IMR-90 (cell line): ENCODE measurements around the gene SDK1. TPM values are rescaled to one million over a fixed set of nuclear protein-coding genes. Genes with fewer than 3 reads are reported as not detected.

Experiments
- ATAC-seq: fragments of 200-7000 bp; cut with Tn5 transposase; 2 replicates; pipeline ENCODE4 v1.9.1; 2020; ENCODE audit warnings: low read depth, mild to moderate bottlenecking, moderate library complexity
- BruUV-seq: library from RNA; stranded (reverse); fragments of 400-500 nt; replicated peaks from 2 replicates; lab custom pipeline; 2021; lab: Mats Ljungman, UMichigan
- CTCF ChIA-PET: fragments of 300-600 bp; formaldehyde crosslinking; extraction: SDS; loops from one replicate; lab custom pipeline; 2021; ENCODE audit warnings: antibody characterized with exemption; lab: Yijun Ruan, JAX
- POLR2A ChIA-PET: fragments of 300-600 bp; sonication (Branson Sonifier 250); formaldehyde crosslinking; loops from one replicate; lab custom pipeline; 2022; ENCODE audit warnings: antibody characterized with exemption; ENCODE audit not compliant: unreplicated experiment; lab: Charles Lee
- DNase-seq: peaks from one replicate; pipeline ENCODE4 v3.0.0; 2013
- H2AFZ ChIP-seq: replicated peaks from 2 replicates; pipeline ENCODE3; 2013; ENCODE audit warnings: low read length, mild to moderate bottlenecking; ENCODE audit not compliant: poor library complexity
- H2AK5ac ChIP-seq: 2 replicates; pipeline ENCODE4 v1.6.1; 2013; ENCODE audit warnings: low read depth, low read length, inconsistent platforms
- H2AK9ac ChIP-seq: replicated peaks from 2 replicates; pipeline ENCODE3; 2013; ENCODE audit warnings: mild to moderate bottlenecking, low read depth, low read length, moderate library complexity; ENCODE audit not compliant: poor library complexity
- H2BK120ac ChIP-seq: 2 replicates; pipeline ENCODE4 v1.6.1; 2013; ENCODE audit warnings: low read depth, low read length, inconsistent platforms
- H2BK15ac ChIP-seq: 3 replicates; pipeline ENCODE4 v1.6.1; 2013; ENCODE audit warnings: low read depth, low read length, inconsistent platforms
- H2BK20ac ChIP-seq: 2 replicates; pipeline ENCODE4 v1.6.1; 2013; ENCODE audit warnings: low read depth, mild to moderate bottlenecking, inconsistent platforms, low read length, moderate library complexity
- H2BK5ac ChIP-seq: 2 replicates; pipeline ENCODE4 v1.6.1; 2013; ENCODE audit warnings: mild to moderate bottlenecking, low read depth, low read length, inconsistent platforms; ENCODE audit not compliant: poor library complexity, severe bottlenecking
- H3K14ac ChIP-seq: replicated peaks from 2 replicates; pipeline ENCODE4 v1.6.1; 2013; ENCODE audit warnings: low read depth, low read length, inconsistent platforms
- H3K18ac ChIP-seq: 2 replicates; pipeline ENCODE4 v1.6.1; 2013; ENCODE audit warnings: low read depth, low read length, control low read depth
- H3K23ac ChIP-seq: 2 replicates; pipeline ENCODE4 v1.6.1; 2013; ENCODE audit warnings: low read depth, low read length, inconsistent platforms
- H3K27ac ChIP-seq: 2 replicates; pipeline ENCODE4 v1.5.1; 2013; ENCODE audit warnings: mild to moderate bottlenecking, control low read depth, low read length; ENCODE audit not compliant: insufficient read depth
- H3K27me3 ChIP-seq: 2 replicates; pipeline ENCODE4 v1.6.1; 2013; ENCODE audit warnings: low read length; ENCODE audit not compliant: control insufficient read depth, insufficient read depth
- H3K36me3 ChIP-seq: 2 replicates; pipeline ENCODE4 v1.6.1; 2013; ENCODE audit warnings: low read length, mixed read lengths; ENCODE audit not compliant: control insufficient read depth, insufficient read depth
- H3K4ac ChIP-seq: 2 replicates; pipeline ENCODE4 v1.6.1; 2013; ENCODE audit warnings: low read depth, low read length, inconsistent platforms
- H3K4me1 ChIP-seq: 2 replicates; pipeline ENCODE4 v1.6.1; 2013; ENCODE audit warnings: low read length, mixed read lengths; ENCODE audit not compliant: control insufficient read depth, insufficient read depth
- H3K4me2 ChIP-seq: 2 replicates; pipeline ENCODE4 v1.6.1; 2013; ENCODE audit warnings: low read depth, mild to moderate bottlenecking, control low read depth, low read length, moderate library complexity
- H3K4me3 ChIP-seq: 2 replicates; pipeline ENCODE4 v1.5.1; 2013; ENCODE audit warnings: low read depth, mild to moderate bottlenecking, control low read depth, low read length, moderate library complexity; ENCODE audit not compliant: insufficient read depth
- H3K56ac ChIP-seq: 2 replicates; pipeline ENCODE4 v1.6.1; 2013; ENCODE audit warnings: low read length, inconsistent platforms; ENCODE audit not compliant: insufficient read depth; ENCODE audit errors: extremely low read depth
- H3K79me1 ChIP-seq, 2 experiments: 2 replicates each; pipeline ENCODE4 v1.6.1; 2013; ENCODE audit warnings: low read length in 2 of 2, inconsistent platforms in 1 of 2, low read depth in 1 of 2
- H3K9ac ChIP-seq: 2 replicates; pipeline ENCODE4 v1.6.1; 2013; ENCODE audit warnings: low read depth, low read length, control low read depth
- H3K9me1 ChIP-seq: 2 replicates; pipeline ENCODE4 v1.6.1; 2013; ENCODE audit warnings: low read length, inconsistent platforms; ENCODE audit not compliant: insufficient read depth
- H3K9me3 ChIP-seq: 2 replicates; pipeline ENCODE4 v1.6.1; 2013; ENCODE audit warnings: low read length; ENCODE audit not compliant: control insufficient read depth, insufficient read depth
- H4K20me1 ChIP-seq: 2 replicates; pipeline ENCODE4 v1.6.1; 2013; ENCODE audit warnings: low read length, inconsistent platforms; ENCODE audit not compliant: insufficient read depth
- H4K5ac ChIP-seq: 2 replicates; pipeline ENCODE4 v1.6.1; 2013; ENCODE audit warnings: mild to moderate bottlenecking, low read depth, low read length, control low read depth
- H4K8ac ChIP-seq, 2 experiments: 2 replicates each; pipeline ENCODE4 v1.6.1; 2013; ENCODE audit warnings: low read depth in 2 of 2, low read length in 2 of 2, control low read depth in 1 of 2, inconsistent platforms in 1 of 2
- H4K91ac ChIP-seq: 2 replicates; pipeline ENCODE4 v1.6.1; 2013; ENCODE audit warnings: low read depth, low read length, inconsistent platforms; ENCODE audit not compliant: insufficient read depth
- BHLHE40 ChIP-seq: fragments of 150-350 bp; IDR thresholded peaks from 2 replicates; pipeline ENCODE4 v1.6.1; 2016; ENCODE audit warnings: mild to moderate bottlenecking, low read depth, low read length
- CEBPB ChIP-seq: IDR thresholded peaks from 2 replicates; pipeline ENCODE4 v1.6.1; 2012; ENCODE audit warnings: low read depth, low read length, improper control_type of control experiment
- CHD1 ChIP-seq: IDR thresholded peaks from 2 replicates; pipeline ENCODE4 v1.6.1; 2012; ENCODE audit warnings: low read depth, low read length, improper control_type of control experiment
- FOS ChIP-seq: fragments of 150-350 bp; IDR thresholded peaks from 2 replicates; pipeline ENCODE4 v1.6.1; 2016; ENCODE audit warnings: low read depth, low read length
- MAFK ChIP-seq: IDR thresholded peaks from 2 replicates; pipeline ENCODE4 v1.6.1; 2012; ENCODE audit warnings: low read depth, low read length, improper control_type of control experiment
- MAZ ChIP-seq: IDR thresholded peaks from 2 replicates; pipeline ENCODE4 v1.6.1; 2012; ENCODE audit warnings: low read depth, mild to moderate bottlenecking, low read length, improper control_type of control experiment, moderate library complexity, borderline replicate concordance
- MXI1 ChIP-seq: IDR thresholded peaks from 2 replicates; pipeline ENCODE4 v1.6.1; 2012; ENCODE audit warnings: low read depth, mild to moderate bottlenecking, low read length, moderate library complexity, borderline replicate concordance
- NFE2L2 ChIP-seq: fragments of 150-350 bp; IDR thresholded peaks from 2 replicates; pipeline ENCODE4 v1.6.1; 2016; ENCODE audit warnings: low read depth, mild to moderate bottlenecking, low read length
- POLR2A ChIP-seq: IDR thresholded peaks from 2 replicates; pipeline ENCODE4 v1.6.1; 2012; ENCODE audit warnings: mild to moderate bottlenecking, low read depth, low read length
- RAD21 ChIP-seq: IDR thresholded peaks from 2 replicates; pipeline ENCODE4 v1.6.1; 2012; ENCODE audit warnings: low read length, improper control_type of control experiment
- RCOR1 ChIP-seq: IDR thresholded peaks from 2 replicates; pipeline ENCODE4 v1.6.1; 2012; ENCODE audit warnings: mild to moderate bottlenecking, low read length, improper control_type of control experiment; ENCODE audit not compliant: insufficient replicate concordance
- RFX5 ChIP-seq: IDR thresholded peaks from 2 replicates; pipeline ENCODE4 v1.8.0; 2012; ENCODE audit warnings: low read depth, mild to moderate bottlenecking, low read length, moderate library complexity
- SMC3 ChIP-seq: fragments of 150-350 bp; IDR thresholded peaks from 2 replicates; pipeline ENCODE4 v1.6.1; 2016; ENCODE audit warnings: low read depth, mild to moderate bottlenecking, antibody characterized with exemption, low read length, moderate library complexity
- WGBS, 2 experiments: methylation state at CpG; one replicate each; pipeline versions ENCODE4 v1.1.5 to v1.1.7; 2013; ENCODE audit warnings: missing lambda C conversion rate in 2 of 2; ENCODE audit not compliant: insufficient read length in 1 of 2; ENCODE audit errors: extremely low coverage in 2 of 2; 5-methylcytosine and 5-hydroxymethylcytosine counted together
- dilution Hi-C: fragments of 300-500 bp; cut with HindIII; formaldehyde crosslinking; loops from one replicate; pipeline ENCODE4 v1.14.3; 2018; ENCODE audit warnings: low sequenced_read_pairs; ENCODE audit not compliant: unreplicated experiment
- in situ Hi-C: fragments of 300-500 bp; cut with MboI; formaldehyde crosslinking; loops from 3 replicates; pipeline ENCODE4 v1.14.3; 2019; ENCODE audit warnings: low sequenced_read_pairs, inconsistent platforms, mixed read lengths
- intact Hi-C: fragments of 100-400 bp; cut with micrococcal nuclease; formaldehyde crosslinking; loops from 2 replicates; pipeline ENCODE4 v1.10.0; 2022
- polyA plus RNA-seq, 3 experiments: library from polyadenylated mRNA; depleted of rRNA; stranded (reverse); fragments of >200 nt; gene quantifications; 2 replicates each; pipeline ENCODE4 v1.2.3, GENCODE V29; 2012; ENCODE audit warnings: low replicate concordance in 1 of 3
- total RNA-seq: library from RNA; depleted of rRNA; stranded (reverse); fragments of >200 nt; gene quantifications from 2 replicates; pipeline ENCODE4 v1.2.3, GENCODE V29; 2012
- TF ChIP-seq, protein P1 (sequence below): fragments of 150-350 bp; IDR thresholded peaks from 2 replicates; pipeline ENCODE4 v1.6.1; 2016; ENCODE audit warnings: low read depth, mild to moderate bottlenecking, low read length, moderate library complexity, borderline replicate concordance
- TF ChIP-seq, protein P2 (sequence below): fragments of 150-350 bp; IDR thresholded peaks from 2 replicates; pipeline ENCODE4 v1.6.1; 2017; ENCODE audit warnings: mild to moderate bottlenecking, antibody characterized with exemption, low read length, low read depth
- TF ChIP-seq, protein P3 (sequence below): conservative IDR thresholded peaks from 2 replicates; pipeline ENCODE4 v1.5.1; 2012; ENCODE audit warnings: mild to moderate bottlenecking, low read depth, low read length, improper control_type of control experiment

SDK1 gene
- total and polyA plus RNA-seq, 2 of the 4 experiments (the other 2 are of a cell fraction): 1.5 to 1.6 TPM

DNA sequence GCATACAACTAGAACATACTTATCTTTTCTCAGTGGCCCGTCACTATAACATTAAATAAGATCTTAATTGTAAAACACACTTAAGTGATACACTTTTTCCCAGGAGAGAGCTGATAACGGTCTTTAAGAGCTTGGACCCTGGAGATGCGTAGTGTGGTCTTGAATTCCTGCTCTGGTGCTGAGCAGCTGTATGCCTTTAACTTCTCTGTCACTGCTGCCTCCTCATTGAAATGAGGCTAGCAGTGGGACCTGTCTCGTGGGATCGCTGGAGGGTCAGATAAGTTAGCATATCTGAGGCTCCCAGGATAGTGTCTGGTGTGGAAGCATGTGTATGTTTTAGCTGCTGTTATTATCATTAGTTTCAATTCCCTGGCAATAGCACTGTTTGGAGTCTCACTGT, 194.9 kb downstream of the SDK1 start:
- Histone ChIP-seq H3K4ac (no peak overlapping the region), H2AK9ac (no peak overlapping the region), H2AFZ (no peak overlapping the region), H2BK15ac (no peak overlapping the region), H3K4me1 (peaks cover 1% of the 10 kb centered on the region; the same call in 1 of the 2 replicates), H3K27me3 (no peaks in the 10 kb centered on the region), H4K5ac (no peak overlapping the region), H2BK120ac (no peak overlapping the region), H3K4me2 (no peak overlapping the region), H3K23ac (no peak overlapping the region), H3K56ac (no peak overlapping the region), H4K20me1 (no peaks in the 10 kb centered on the region), H3K4me3 (no peak overlapping the region), H3K27ac (no peak overlapping the region), H3K14ac (no peak overlapping the region), H3K9ac (no peak overlapping the region), H3K9me3 (peaks cover 6% of the 10 kb centered on the region), H3K36me3 (no peaks in the 10 kb centered on the region), H3K18ac (no peak overlapping the region), H2BK20ac (no peak overlapping the region), H3K9me1 (0 out of 2 replicates have a peak, but pooled peaks cover 2% of the 10 kb centered on the region), H2BK5ac (no peak overlapping the region), H4K91ac (no peak overlapping the region), H3K79me1 (no peaks in the 10 kb centered on the region), H2AK5ac (no peak overlapping the region), H4K8ac (no peak overlapping the region)
- TF ChIP-seq CEBPB (no peak), RFX5 (no peak), BHLHE40 (no peak), RAD21 (no peak), SMC3 (no peak), MAZ (no peak), MXI1 (no peak), MAFK (no peak), FOS (no peak), RCOR1 (no peak), NFE2L2 (no peak), CHD1 (no peak), POLR2A (no peak)
- TF ChIP-seq, protein P1, sequence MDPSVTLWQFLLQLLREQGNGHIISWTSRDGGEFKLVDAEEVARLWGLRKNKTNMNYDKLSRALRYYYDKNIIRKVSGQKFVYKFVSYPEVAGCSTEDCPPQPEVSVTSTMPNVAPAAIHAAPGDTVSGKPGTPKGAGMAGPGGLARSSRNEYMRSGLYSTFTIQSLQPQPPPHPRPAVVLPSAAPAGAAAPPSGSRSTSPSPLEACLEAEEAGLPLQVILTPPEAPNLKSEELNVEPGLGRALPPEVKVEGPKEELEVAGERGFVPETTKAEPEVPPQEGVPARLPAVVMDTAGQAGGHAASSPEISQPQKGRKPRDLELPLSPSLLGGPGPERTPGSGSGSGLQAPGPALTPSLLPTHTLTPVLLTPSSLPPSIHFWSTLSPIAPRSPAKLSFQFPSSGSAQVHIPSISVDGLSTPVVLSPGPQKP: no peak
- TF ChIP-seq, protein P2, sequence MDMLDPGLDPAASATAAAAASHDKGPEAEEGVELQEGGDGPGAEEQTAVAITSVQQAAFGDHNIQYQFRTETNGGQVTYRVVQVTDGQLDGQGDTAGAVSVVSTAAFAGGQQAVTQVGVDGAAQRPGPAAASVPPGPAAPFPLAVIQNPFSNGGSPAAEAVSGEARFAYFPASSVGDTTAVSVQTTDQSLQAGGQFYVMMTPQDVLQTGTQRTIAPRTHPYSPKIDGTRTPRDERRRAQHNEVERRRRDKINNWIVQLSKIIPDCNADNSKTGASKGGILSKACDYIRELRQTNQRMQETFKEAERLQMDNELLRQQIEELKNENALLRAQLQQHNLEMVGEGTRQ: no peak
- TF ChIP-seq, protein P3, sequence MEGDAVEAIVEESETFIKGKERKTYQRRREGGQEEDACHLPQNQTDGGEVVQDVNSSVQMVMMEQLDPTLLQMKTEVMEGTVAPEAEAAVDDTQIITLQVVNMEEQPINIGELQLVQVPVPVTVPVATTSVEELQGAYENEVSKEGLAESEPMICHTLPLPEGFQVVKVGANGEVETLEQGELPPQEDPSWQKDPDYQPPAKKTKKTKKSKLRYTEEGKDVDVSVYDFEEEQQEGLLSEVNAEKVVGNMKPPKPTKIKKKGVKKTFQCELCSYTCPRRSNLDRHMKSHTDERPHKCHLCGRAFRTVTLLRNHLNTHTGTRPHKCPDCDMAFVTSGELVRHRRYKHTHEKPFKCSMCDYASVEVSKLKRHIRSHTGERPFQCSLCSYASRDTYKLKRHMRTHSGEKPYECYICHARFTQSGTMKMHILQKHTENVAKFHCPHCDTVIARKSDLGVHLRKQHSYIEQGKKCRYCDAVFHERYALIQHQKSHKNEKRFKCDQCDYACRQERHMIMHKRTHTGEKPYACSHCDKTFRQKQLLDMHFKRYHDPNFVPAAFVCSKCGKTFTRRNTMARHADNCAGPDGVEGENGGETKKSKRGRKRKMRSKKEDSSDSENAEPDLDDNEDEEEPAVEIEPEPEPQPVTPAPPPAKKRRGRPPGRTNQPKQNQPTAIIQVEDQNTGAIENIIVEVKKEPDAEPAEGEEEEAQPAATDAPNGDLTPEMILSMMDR: no peak
- no peak for DNase-seq
- intact Hi-C loops (no loop called here), in situ Hi-C loops (no loop called here), dilution Hi-C loops (no loop called here)
- WGBS, 2 experiments: no CpG with 5 or more reads among the region's 5 CpGs
- ChIA-PET CTCF (no interaction called here), POLR2A (no interaction called here)
- BruUV-seq: no TSS peak
- ATAC-seq: no peak
